Measurements from ENCODE around the gene GMCL2.

GRCh38 chr5:178212241-178213002 is 25.3 kb upstream of the GMCL2 start:
- TF ChIP-seq CTCF (conservative IDR thresholded peaks at IDR 0.05; ENCODE audit: low read depth, low read length) (no peak), EZH2 (IDR thresholded peaks at IDR 0.05; ENCODE audit: low read length, unreplicated experiment) (no peak)
